Activated naive CD8-positive, alpha-beta T cell treated with anti-CD3 and anti-CD28 coated beads, Interleukin-2, amount 50 U/mL, for 24 hours (primary cell): Measurements from ENCODE around the gene NSMCE3.

Experiments
- ATAC-seq: fragments of 150-1000 bp; cut with Tn5 transposase; one replicate; pipeline ENCODE4 v1.10.0; 2021
- DNase-seq: peaks from one replicate; pipeline ENCODE4 v3.0.0; 2021
- H3K27ac Mint-ChIP-seq: one replicate; pipeline ENCODE4 v1.8.0; 2021; ENCODE audit warnings: mild to moderate bottlenecking, mixed read lengths
- H3K27me3 Mint-ChIP-seq: one replicate; pipeline ENCODE4 v1.8.0; 2021; ENCODE audit warnings: mixed read lengths
- H3K36me3 Mint-ChIP-seq: one replicate; pipeline ENCODE4 v1.8.0; 2021; ENCODE audit warnings: low read depth, mixed read lengths
- H3K4me1 Mint-ChIP-seq: one replicate; pipeline ENCODE4 v1.8.0; 2021; ENCODE audit warnings: mixed read lengths
- H3K4me3 Mint-ChIP-seq: one replicate; pipeline ENCODE4 v1.8.0; 2021; ENCODE audit warnings: mild to moderate bottlenecking, moderate library complexity, mixed read lengths
- H3K9me3 Mint-ChIP-seq: one replicate; pipeline ENCODE4 v1.8.0; 2021; ENCODE audit warnings: mixed read lengths

NSMCE3 gene

GRCh38 chr15:29216955-29217354, 52.7 kb downstream of the NSMCE3 start:
- DNase-seq: no peak
- Mint-ChIP-seq H3K4me3 (no peak overlapping the region), H3K36me3 (no peaks in the 10 kb centered on the region), H3K27ac (no peak overlapping the region), H3K27me3 (peaks cover 13% of the 10 kb centered on the region), H3K9me3 (no peaks in the 10 kb centered on the region), H3K4me1 (no peaks in the 10 kb centered on the region)
- no peak for ATAC-seq
